Transverse colon (tissue), 3 donors: Measurements from ENCODE around the gene EPB41L4B.

ENCODE experiments used
- EP300 ChIP-seq: sonication (generic); formaldehyde crosslinking; IDR thresholded peaks from one replicate; pipeline ENCODE4 v1.6.1; 2017; ENCODE audit warnings: antibody characterized with exemption, low read depth
- POLR2A ChIP-seq: fragments of 450-650 bp; IDR thresholded peaks from one replicate; pipeline ENCODE4 v1.6.1; 2016; ENCODE audit warnings: antibody characterized with exemption, mild to moderate bottlenecking, moderate library complexity
- TF ChIP-seq, protein P1 (sequence below), 5 experiments: fragments of 200-600 bp in 3 of 5; fragments of 450-650 bp in 2 of 5; sonication (generic) in 3 of 5; IDR thresholded peaks; 1 replicate in 2 of 5; 2 replicates in 3 of 5; pipeline ENCODE4 v1.5.1; 2016 to 2017; ENCODE audit warnings: antibody characterized with exemption in 5 of 5, inconsistent platforms in 3 of 5, mild to moderate bottlenecking in 2 of 5, moderate library complexity in 1 of 5

DNA sequence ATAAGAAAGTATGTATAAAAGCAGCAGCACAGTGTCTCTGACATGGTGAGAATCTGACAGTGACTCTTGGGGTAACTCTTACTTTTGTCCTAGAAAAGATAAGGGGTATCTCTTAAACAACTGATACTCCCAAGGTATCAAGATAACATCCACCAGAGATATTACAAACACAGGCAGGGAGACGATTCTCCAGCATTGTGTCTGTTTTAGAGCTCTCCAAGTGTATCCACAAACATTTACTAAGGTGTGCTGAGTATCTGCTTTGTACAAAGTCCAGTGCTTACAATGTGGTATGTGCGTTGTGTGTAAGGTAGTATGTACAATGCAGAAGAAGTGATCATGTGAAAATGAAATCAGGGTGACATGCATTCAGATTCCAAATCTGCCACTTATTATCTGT lies 196.7 kb downstream of the EPB41L4B start:
- TF ChIP-seq, protein P1, sequence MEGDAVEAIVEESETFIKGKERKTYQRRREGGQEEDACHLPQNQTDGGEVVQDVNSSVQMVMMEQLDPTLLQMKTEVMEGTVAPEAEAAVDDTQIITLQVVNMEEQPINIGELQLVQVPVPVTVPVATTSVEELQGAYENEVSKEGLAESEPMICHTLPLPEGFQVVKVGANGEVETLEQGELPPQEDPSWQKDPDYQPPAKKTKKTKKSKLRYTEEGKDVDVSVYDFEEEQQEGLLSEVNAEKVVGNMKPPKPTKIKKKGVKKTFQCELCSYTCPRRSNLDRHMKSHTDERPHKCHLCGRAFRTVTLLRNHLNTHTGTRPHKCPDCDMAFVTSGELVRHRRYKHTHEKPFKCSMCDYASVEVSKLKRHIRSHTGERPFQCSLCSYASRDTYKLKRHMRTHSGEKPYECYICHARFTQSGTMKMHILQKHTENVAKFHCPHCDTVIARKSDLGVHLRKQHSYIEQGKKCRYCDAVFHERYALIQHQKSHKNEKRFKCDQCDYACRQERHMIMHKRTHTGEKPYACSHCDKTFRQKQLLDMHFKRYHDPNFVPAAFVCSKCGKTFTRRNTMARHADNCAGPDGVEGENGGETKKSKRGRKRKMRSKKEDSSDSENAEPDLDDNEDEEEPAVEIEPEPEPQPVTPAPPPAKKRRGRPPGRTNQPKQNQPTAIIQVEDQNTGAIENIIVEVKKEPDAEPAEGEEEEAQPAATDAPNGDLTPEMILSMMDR (IDR thresholded peaks at IDR 0.05): no peak
- TF ChIP-seq POLR2A (no peak), EP300 (no peak)
